GM18499 (cell line): ENCODE measurements around the gene HOXC6.
"Not testable (repeated sequence)": the region's sequence is repeated elsewhere in the genome, so short reads cannot be mapped to it uniquely, and the experiment has no call there.

Experiments
- ATAC-seq: cut with Tn5 transposase; IDR thresholded peaks from one replicate; pipeline ENCODE4 v1.9.1; 2021; ENCODE audit warnings: moderate number of reproducible peaks; ENCODE audit not compliant: insufficient read depth, unreplicated experiment

The HOXC6 gene

GRCh38 chr12:54077843-54078242, 49.6 kb downstream of the HOXC6 start:
- ATAC-seq: not testable (repeated sequence)

- not testable (repeated sequence) for ATAC-seq
Measured at GRCh38 chr12:54079115-54079514, 50.9 kb downstream of the HOXC6 start.
